Measurements from ENCODE around the gene KCNQ1.

The KCNQ1 gene

DNA sequence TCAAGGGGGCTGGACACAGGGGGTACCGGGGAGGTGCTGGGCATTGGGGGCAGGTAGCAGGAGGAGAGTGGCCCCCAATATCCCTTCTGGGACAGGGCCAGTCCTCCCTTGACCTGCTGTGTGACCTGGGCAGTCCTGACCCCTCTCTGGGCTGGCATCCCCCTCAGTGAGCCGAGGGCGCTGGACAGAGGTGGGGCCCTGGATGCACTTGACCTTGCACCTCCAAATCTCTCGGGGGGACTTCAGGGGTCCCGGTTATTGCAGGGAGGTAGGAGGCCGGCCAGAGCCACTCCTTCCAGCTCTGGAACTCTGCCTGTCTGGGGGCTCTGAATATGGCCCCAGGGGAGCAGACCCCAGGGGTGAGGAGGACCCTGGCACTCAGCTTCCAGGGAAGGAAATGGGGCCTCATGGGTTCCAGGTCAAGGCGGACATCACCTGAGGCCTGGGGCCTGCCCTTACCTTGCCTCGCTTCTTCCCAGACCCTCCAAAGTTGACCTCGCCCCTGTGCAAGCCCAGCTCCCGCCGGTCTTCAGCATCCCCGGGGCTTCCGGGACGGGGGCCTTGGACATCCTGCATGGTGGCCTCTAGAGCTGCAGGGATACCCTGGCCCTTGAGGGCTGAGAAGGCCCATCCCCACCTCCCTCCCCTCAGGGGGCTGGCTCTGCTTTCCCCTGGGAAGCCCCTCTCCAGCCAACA, 22.2 kb upstream of the KCNQ1 start:
- no peaks in the 10 kb centered on the region for H3K27me3 ChIP-seq (ENCODE audit: control insufficient read depth, insufficient read depth, low read length)
- no peak overlapping the region for H3K9ac ChIP-seq (ENCODE audit: low read length)
- no peak overlapping the region for H3K27ac ChIP-seq (ENCODE audit: low read depth, low read length)
- no peak overlapping the region for H3K4me3 ChIP-seq (ENCODE audit: low read length)
- H3K4me1 ChIP-seq (ENCODE audit: control insufficient read depth, insufficient read depth, low read length) = peaks cover 2% of the 10 kb centered on the region
- H3K36me3 ChIP-seq (ENCODE audit: control insufficient read depth, insufficient read depth, low read length) = no peaks in the 10 kb centered on the region

- no peak overlapping the region for H3K4me3 ChIP-seq (ENCODE audit: low read length)
- H3K36me3 ChIP-seq (ENCODE audit: control insufficient read depth, insufficient read depth, low read length) = no peaks in the 10 kb centered on the region
- H3K9ac ChIP-seq (ENCODE audit: low read length) = no peak overlapping the region
- H3K27ac ChIP-seq (ENCODE audit: low read depth, low read length) = no peak overlapping the region
- H3K4me1 ChIP-seq (ENCODE audit: control insufficient read depth, insufficient read depth, low read length) = peaks cover 2% of the 10 kb centered on the region
- H3K27me3 ChIP-seq (ENCODE audit: control insufficient read depth, insufficient read depth, low read length) = no peaks in the 10 kb centered on the region
Measured at GRCh38 chr11:2423157-2424025, 21.4 kb upstream of the KCNQ1 start.

- Histone ChIP-seq H3K27ac (ENCODE audit: low read depth, low read length) (no peak overlapping the region), H3K9ac (ENCODE audit: low read length) (no peak overlapping the region), H3K36me3 (ENCODE audit: control insufficient read depth, insufficient read depth, low read length) (no peaks in the 10 kb centered on the region), H3K4me3 (ENCODE audit: low read length) (no peak overlapping the region), H3K27me3 (ENCODE audit: control insufficient read depth, insufficient read depth, low read length) (no peaks in the 10 kb centered on the region), H3K4me1 (ENCODE audit: control insufficient read depth, insufficient read depth, low read length) (peaks cover 2% of the 10 kb centered on the region)
Measured at GRCh38 chr11:2424811-2425495, 19.9 kb upstream of the KCNQ1 start.

DNA sequence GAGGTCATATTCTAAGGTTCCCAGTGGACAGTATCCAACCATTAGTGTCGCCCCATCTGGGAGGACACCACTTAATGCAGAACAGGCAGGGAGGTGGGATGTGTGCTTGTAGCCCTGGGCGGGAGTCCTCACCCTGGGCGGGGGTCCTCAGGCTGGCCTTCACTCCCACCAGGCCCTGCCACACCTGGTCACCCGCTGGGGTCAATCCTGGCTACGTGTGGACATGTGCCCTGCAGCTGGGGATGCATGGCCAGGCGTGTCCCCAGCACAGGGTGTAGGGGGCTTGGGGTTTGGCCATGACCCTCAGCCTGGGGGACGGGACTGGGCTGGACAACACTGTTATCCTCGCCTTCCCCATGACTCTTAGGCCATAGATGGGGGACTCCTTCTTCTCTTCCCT, 19.3 kb upstream of the KCNQ1 start:
- Histone ChIP-seq H3K27ac (ENCODE audit: low read depth, low read length) (no peak overlapping the region), H3K4me3 (ENCODE audit: low read length) (no peak overlapping the region), H3K27me3 (ENCODE audit: control insufficient read depth, insufficient read depth, low read length) (no peaks in the 10 kb centered on the region), H3K9ac (ENCODE audit: low read length) (no peak overlapping the region), H3K36me3 (ENCODE audit: control insufficient read depth, insufficient read depth, low read length) (no peaks in the 10 kb centered on the region), H3K4me1 (ENCODE audit: control insufficient read depth, insufficient read depth, low read length) (peaks cover 1% of the 10 kb centered on the region)

- Histone ChIP-seq H3K27me3 (ENCODE audit: control insufficient read depth, insufficient read depth, low read length) (no peaks in the 10 kb centered on the region), H3K27ac (ENCODE audit: low read depth, low read length) (no peak overlapping the region), H3K9ac (ENCODE audit: low read length) (no peak overlapping the region), H3K4me1 (ENCODE audit: control insufficient read depth, insufficient read depth, low read length) (no peaks in the 10 kb centered on the region), H3K36me3 (ENCODE audit: control insufficient read depth, insufficient read depth, low read length) (no peaks in the 10 kb centered on the region), H3K4me3 (ENCODE audit: low read length) (no peak overlapping the region)
Measured at GRCh38 chr11:2426221-2426620, 18.6 kb upstream of the KCNQ1 start.

DNA sequence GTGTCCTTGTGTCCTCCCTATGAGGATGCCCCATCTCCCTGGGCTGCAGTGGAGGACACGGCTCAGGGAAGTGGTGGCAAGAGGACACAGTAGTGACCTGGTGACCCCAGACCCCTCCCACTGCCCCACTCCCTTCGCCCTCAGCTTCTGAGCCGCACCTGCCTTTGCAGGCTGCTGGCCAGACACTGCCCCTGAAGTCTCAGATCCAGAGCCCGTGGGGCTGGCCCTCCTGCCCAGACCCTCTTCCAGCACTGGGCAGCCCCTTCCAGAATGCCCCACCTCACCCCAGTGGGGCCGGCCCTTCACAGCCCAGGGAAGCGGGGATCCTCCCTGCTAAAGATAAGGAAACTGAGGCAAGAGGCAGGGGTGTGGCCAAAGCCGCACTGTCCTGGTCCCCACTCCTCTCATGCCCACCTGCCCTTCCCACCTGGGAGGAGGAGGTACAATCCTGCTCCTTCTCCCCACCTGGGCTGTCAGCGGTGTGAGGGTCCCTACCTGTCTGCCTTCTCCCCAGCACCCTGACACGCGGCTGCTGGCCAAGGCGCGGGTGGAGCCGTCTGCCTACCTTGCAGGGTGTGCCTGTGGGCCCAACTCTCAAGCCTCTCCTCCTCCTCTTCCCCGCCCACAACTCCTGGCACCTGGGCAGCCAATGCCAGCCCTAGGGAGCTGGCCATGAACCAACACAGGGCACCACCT, 17.8 kb upstream of the KCNQ1 start:
- Histone ChIP-seq H3K9ac (ENCODE audit: low read length) (no peak overlapping the region), H3K36me3 (ENCODE audit: control insufficient read depth, insufficient read depth, low read length) (no peaks in the 10 kb centered on the region), H3K27ac (ENCODE audit: low read depth, low read length) (no peak overlapping the region), H3K27me3 (ENCODE audit: control insufficient read depth, insufficient read depth, low read length) (no peaks in the 10 kb centered on the region), H3K4me1 (ENCODE audit: control insufficient read depth, insufficient read depth, low read length) (no peaks in the 10 kb centered on the region), H3K4me3 (ENCODE audit: low read length) (no peak overlapping the region)

DNA sequence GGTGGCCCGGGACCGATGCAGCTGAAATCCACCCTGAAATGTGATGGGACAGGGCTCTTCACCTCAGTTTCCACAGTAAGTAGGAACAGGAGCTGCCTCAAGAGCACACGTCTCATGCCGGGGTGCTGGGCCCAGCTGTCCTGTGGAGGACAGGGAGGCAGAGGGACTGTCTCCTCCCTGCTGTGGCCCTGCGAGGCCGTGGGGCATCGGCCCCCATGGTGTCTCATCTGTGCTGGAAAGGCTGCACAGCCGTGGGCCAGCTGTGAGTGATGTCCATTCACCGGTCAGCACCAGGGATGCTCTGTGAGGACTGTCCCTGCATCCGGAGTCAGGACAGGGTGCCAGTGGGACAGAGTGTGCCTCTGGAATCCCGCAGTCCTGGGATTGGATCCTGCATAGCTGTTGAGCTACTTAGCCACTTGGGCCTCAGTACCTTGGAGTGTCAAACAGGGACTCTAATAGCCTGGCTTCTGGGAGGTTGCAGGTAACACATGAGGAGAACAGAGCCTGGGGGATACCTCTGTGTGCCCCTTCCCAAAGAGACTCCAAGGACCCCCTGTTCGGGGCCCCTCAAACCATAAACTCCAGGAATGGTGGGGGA, 17.0 kb upstream of the KCNQ1 start:
- Histone ChIP-seq H3K4me1 (ENCODE audit: control insufficient read depth, insufficient read depth, low read length) (no peaks in the 10 kb centered on the region), H3K27ac (ENCODE audit: low read depth, low read length) (no peak overlapping the region), H3K36me3 (ENCODE audit: control insufficient read depth, insufficient read depth, low read length) (no peaks in the 10 kb centered on the region), H3K4me3 (ENCODE audit: low read length) (no peak overlapping the region), H3K9ac (ENCODE audit: low read length) (no peak overlapping the region), H3K27me3 (ENCODE audit: control insufficient read depth, insufficient read depth, low read length) (no peaks in the 10 kb centered on the region)

GRCh38 chr11:2428322-2428795, 16.4 kb upstream of the KCNQ1 start:
- no peaks in the 10 kb centered on the region for H3K36me3 ChIP-seq (ENCODE audit: control insufficient read depth, insufficient read depth, low read length)
- H3K9ac ChIP-seq (ENCODE audit: low read length) = no peak overlapping the region
- no peak overlapping the region for H3K4me3 ChIP-seq (ENCODE audit: low read length)
- H3K27me3 ChIP-seq (ENCODE audit: control insufficient read depth, insufficient read depth, low read length) = no peaks in the 10 kb centered on the region
- H3K4me1 ChIP-seq (ENCODE audit: control insufficient read depth, insufficient read depth, low read length) = no peaks in the 10 kb centered on the region
- H3K27ac ChIP-seq (ENCODE audit: low read depth, low read length) = no peak overlapping the region

- Histone ChIP-seq H3K27ac (ENCODE audit: low read depth, low read length) (no peak overlapping the region), H3K27me3 (ENCODE audit: control insufficient read depth, insufficient read depth, low read length) (no peaks in the 10 kb centered on the region), H3K9ac (ENCODE audit: low read length) (no peak overlapping the region), H3K4me3 (ENCODE audit: low read length) (no peak overlapping the region), H3K36me3 (ENCODE audit: control insufficient read depth, insufficient read depth, low read length) (no peaks in the 10 kb centered on the region), H3K4me1 (ENCODE audit: control insufficient read depth, insufficient read depth, low read length) (no peaks in the 10 kb centered on the region)
Measured at GRCh38 chr11:2431395-2431794, 13.4 kb upstream of the KCNQ1 start.

GRCh38 chr11:2432171-2432621, 12.6 kb upstream of the KCNQ1 start:
- H3K27ac ChIP-seq (ENCODE audit: low read depth, low read length) = no peak overlapping the region
- H3K4me1 ChIP-seq (ENCODE audit: control insufficient read depth, insufficient read depth, low read length) = no peaks in the 10 kb centered on the region
- no peaks in the 10 kb centered on the region for H3K27me3 ChIP-seq (ENCODE audit: control insufficient read depth, insufficient read depth, low read length)
- H3K9ac ChIP-seq (ENCODE audit: low read length) = no peak overlapping the region
- H3K36me3 ChIP-seq (ENCODE audit: control insufficient read depth, insufficient read depth, low read length) = no peaks in the 10 kb centered on the region
- no peak overlapping the region for H3K4me3 ChIP-seq (ENCODE audit: low read length)

- Histone ChIP-seq H3K4me1 (ENCODE audit: control insufficient read depth, insufficient read depth, low read length) (no peaks in the 10 kb centered on the region), H3K36me3 (ENCODE audit: control insufficient read depth, insufficient read depth, low read length) (no peaks in the 10 kb centered on the region), H3K27me3 (ENCODE audit: control insufficient read depth, insufficient read depth, low read length) (no peaks in the 10 kb centered on the region), H3K27ac (ENCODE audit: low read depth, low read length) (no peak overlapping the region), H3K4me3 (ENCODE audit: low read length) (no peak overlapping the region), H3K9ac (ENCODE audit: low read length) (no peak overlapping the region)
Measured at GRCh38 chr11:2432628-2433071, 12.2 kb upstream of the KCNQ1 start.
